ENCODE measurements around the gene RAB2B. TPM values are rescaled to one million over a fixed set of nuclear protein-coding genes. Genes with fewer than 3 reads are reported as not detected.

Gene RAB2B
- total and polyA plus RNA-seq, 12 donors: 14.0 to 50.6 (median 30.0) TPM

- intact Hi-C loops (cut with DNase I): no loop called here
- TF ChIP-seq POLR2A (IDR thresholded peaks at IDR 0.05) (no peak), CTCF (IDR thresholded peaks at IDR 0.05) (no peak)
- Histone ChIP-seq H3K27me3 (no peaks in the 10 kb centered on the region), H3K4me3 (no peak overlapping the region), H3K27ac (no peak overlapping the region), H3K36me3 (replicated peaks in 1 of 2) (peaks cover 0 to 78% of the 10 kb centered on the region in 2 donors), H3K4me1 (replicated peaks in 1 of 2) (peaks cover 0 to 4% of the 10 kb centered on the region in 2 donors), H3K9me3 (replicated peaks in 1 of 3) (no peaks in the 10 kb centered on the region)
- WGBS, 4 donors: 55 to 57% (median 56%) methylated on average over 4 of the region's 4 CpGs
- peak; percentile 25 to 83 (median 78) for DNase-seq
Observed at GRCh38 chr14:21428930-21429329, 47.8 kb downstream of the RAB2B start.

- intact Hi-C loops (cut with DNase I): no loop called here
- Histone ChIP-seq H3K27me3 (no peaks in the 10 kb centered on the region), H3K36me3 (replicated peaks in 1 of 2) (peaks cover 0 to 100% of the 10 kb centered on the region in 2 donors), H3K4me1 (replicated peaks in 1 of 2) (peaks cover 0 to 4% of the 10 kb centered on the region in 2 donors), H3K4me3 (no peak overlapping the region), H3K9me3 (replicated peaks in 1 of 3) (no peaks in the 10 kb centered on the region), H3K27ac (no peak overlapping the region)
- TF ChIP-seq CTCF (IDR thresholded peaks at IDR 0.05): no peak
- no peak for TF ChIP-seq POLR2A (IDR thresholded peaks at IDR 0.05)
- DNase-seq: no peak
- 89 to 100% (median 95%) methylated on average over 1 of the region's 1 CpG for WGBS, 4 donors
Observed at GRCh38 chr14:21426692-21427091, 50.1 kb downstream of the RAB2B start.

- DNase-seq: no peak
- TF ChIP-seq CTCF (IDR thresholded peaks at IDR 0.05): no peak
- no peak for TF ChIP-seq POLR2A (IDR thresholded peaks at IDR 0.05)
- Histone ChIP-seq H3K27ac (no peak overlapping the region), H3K27me3 (no peaks in the 10 kb centered on the region), H3K4me3 (no peak overlapping the region), H3K36me3 (replicated peaks in 1 of 2) (peaks cover 0 to 87% of the 10 kb centered on the region in 2 donors), H3K9me3 (replicated peaks in 1 of 3) (no peaks in the 10 kb centered on the region), H3K4me1 (replicated peaks in 1 of 2) (no peaks in the 10 kb centered on the region)
- 74 to 95% (median 88%) methylated on average over 5 of the region's 5 CpGs for WGBS, 4 donors
- intact Hi-C loops (cut with DNase I): no loop called here
Observed at GRCh38 chr14:21419528-21419927, 57.2 kb downstream of the RAB2B start.

GRCh38 chr14:21415329-21415728 lies 61.4 kb downstream of the RAB2B start:
- WGBS, 4 donors: 94 to 99% (median 96%) methylated on average over 4 of the region's 4 CpGs

More at GRCh38 chr14:21415329-21415728, 61.4 kb downstream of the RAB2B start:
- Histone ChIP-seq H3K4me3 (no peak overlapping the region), H3K4me1 (replicated peaks in 1 of 2) (no peaks in the 10 kb centered on the region), H3K27ac (no peak overlapping the region), H3K27me3 (no peaks in the 10 kb centered on the region), H3K9me3 (replicated peaks in 1 of 3) (no peaks in the 10 kb centered on the region), H3K36me3 (replicated peaks in 1 of 2) (peaks cover 0 to 87% of the 10 kb centered on the region in 2 donors)
- intact Hi-C loops (cut with DNase I): no loop called here
- no peak for DNase-seq
- no peak for TF ChIP-seq CTCF (IDR thresholded peaks at IDR 0.05)
- no peak for TF ChIP-seq POLR2A (IDR thresholded peaks at IDR 0.05)
